Omental fat pad (tissue), 4 donors: ENCODE results near the gene KYNU. TPM values are rescaled to one million over a fixed set of nuclear protein-coding genes. Genes with fewer than 3 reads are reported as not detected.
"Not testable (repeated sequence)": the region's sequence is repeated elsewhere in the genome, so short reads cannot be mapped to it uniquely, and the experiment has no call there.

Experiments
- ATAC-seq: fragments of 150-250 bp; one replicate; pipeline ENCODE4 v1.9.1; 2016; ENCODE audit warnings: mild to moderate bottlenecking, moderate library complexity; ENCODE audit not compliant: low FRiP score
- DNase-seq: peaks from one replicate; pipeline ENCODE4 v3.0.0-alpha.2; 2019; ENCODE audit warnings: low spot score
- small RNA-seq: library from RNA; depleted of rRNA; stranded (forward); fragments of <200 nt; gene quantifications from one replicate; pipeline ENCODE3, GENCODE V24; 2016
- total RNA-seq, 4 donors: library from RNA; depleted of rRNA; stranded (reverse); fragments of >200 nt; gene quantifications; one replicate each; pipeline ENCODE4 v1.1.0, GENCODE V29; 2016
- TF ChIP-seq, protein P1 (sequence below), 3 donors: fragments of 450-650 bp; IDR thresholded peaks; one replicate each; pipeline ENCODE4 v1.5.1; 2016 to 2017; ENCODE audit warnings: antibody characterized with exemption in 3 of 3, mild to moderate bottlenecking in 3 of 3, moderate library complexity in 2 of 3

KYNU gene
- total RNA-seq, 4 donors from 2014 or later, result 3.8 to 25.3 (median 8.4) TPM

DNA sequence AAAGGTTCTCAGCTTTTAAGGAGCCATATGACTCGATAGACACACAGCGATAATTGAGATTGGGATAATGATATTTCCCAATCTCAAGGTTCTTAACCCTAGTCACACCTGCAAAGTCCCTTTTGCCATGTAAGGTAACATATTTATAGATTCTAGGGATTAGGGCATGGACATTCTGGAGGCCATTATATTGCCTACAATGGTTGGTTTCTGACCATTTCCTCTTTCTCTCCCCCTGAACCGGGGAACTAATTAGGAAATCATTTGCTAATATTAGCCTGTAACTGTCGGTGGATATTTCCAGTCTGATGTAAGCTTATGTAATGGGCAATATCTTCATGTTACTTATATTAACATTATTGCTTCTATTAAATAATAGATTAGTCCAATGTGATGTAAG lies 210.9 kb downstream of the KYNU start:
- TF ChIP-seq, protein P1, sequence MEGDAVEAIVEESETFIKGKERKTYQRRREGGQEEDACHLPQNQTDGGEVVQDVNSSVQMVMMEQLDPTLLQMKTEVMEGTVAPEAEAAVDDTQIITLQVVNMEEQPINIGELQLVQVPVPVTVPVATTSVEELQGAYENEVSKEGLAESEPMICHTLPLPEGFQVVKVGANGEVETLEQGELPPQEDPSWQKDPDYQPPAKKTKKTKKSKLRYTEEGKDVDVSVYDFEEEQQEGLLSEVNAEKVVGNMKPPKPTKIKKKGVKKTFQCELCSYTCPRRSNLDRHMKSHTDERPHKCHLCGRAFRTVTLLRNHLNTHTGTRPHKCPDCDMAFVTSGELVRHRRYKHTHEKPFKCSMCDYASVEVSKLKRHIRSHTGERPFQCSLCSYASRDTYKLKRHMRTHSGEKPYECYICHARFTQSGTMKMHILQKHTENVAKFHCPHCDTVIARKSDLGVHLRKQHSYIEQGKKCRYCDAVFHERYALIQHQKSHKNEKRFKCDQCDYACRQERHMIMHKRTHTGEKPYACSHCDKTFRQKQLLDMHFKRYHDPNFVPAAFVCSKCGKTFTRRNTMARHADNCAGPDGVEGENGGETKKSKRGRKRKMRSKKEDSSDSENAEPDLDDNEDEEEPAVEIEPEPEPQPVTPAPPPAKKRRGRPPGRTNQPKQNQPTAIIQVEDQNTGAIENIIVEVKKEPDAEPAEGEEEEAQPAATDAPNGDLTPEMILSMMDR (IDR thresholded peaks at IDR 0.05), result no peak
- ATAC-seq, result no peak
- no peak for DNase-seq

DNA sequence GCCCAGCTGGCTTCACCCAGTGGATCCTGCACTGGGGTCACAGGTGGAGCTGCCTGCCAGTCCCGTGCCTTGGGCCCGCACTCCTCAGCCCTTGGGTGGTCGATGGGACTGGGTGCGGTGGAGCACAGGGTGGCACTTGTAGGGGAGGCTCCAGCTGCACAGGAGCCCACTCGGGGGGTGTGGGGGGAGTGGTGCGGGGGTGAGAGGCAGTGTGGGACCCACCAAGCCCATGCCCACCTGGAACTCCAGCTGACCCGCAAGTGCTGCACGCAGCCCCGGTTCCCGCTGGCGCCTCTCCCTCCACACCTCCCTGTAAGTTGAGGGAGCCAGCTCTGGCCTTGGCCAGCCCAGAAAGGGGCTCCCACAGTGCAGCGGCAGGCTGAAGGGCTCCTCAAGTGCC lies 212.1 kb downstream of the KYNU start:
- not testable (repeated sequence) for DNase-seq, ATAC-seq

Small RNAs within 50 kb of the gene (small RNA-seq; reads per million reads assigned to genes)
- not detected for gene MTND4LP12
